ENCODE data around the gene HASPIN. TPM values are rescaled to one million over a fixed set of nuclear protein-coding genes. Genes with fewer than 3 reads are reported as not detected.

Gene HASPIN
- 1 to 10 TPM in 1 of 4 donors, not detected in 3; 1.2 TPM for total RNA-seq

DNA sequence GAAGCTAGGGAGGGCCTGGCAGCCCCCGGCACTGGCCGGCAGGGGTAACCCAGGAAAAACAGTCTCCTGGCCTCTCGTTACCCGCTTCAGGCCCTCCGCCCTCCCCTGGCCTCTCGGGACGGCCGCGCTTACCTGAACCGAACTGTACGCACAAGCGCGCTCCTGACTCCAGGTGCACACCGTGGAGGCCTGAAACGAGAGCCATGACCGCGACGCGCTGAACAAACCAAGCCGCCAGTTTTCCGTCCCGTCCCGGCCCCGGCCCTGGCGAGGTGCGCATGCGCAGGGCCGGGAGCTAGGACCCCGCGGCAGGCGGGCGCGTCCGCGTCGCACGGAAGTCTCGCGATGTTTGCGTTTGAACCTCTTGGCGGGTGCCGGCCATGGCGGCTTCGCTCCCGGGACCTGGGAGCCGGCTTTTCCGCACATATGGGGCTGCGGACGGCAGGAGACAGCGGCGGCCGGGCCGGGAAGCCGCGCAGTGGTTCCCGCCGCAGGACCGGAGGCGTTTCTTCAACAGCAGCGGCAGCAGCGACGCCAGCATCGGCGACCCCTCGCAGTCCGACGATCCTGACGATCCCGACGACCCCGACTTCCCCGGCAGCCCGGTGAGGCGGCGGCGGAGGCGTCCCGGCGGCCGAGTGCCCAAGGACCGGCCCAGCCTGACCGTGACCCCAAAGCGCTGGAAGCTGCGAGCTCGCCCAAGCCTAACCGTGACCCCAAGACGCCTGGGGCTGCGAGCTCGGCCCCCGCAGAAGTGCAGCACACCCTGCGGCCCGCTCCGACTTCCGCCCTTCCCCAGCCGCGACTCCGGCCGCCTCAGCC lies at the start of gene HASPIN:
TSS of gene HASPIN (plus strand) at position 348 of the 822 bp plus-strand sequence. CDS start at position 381, 33 bp downstream.
- Histone ChIP-seq H3K4me3 (peak within 1 kb of the TSS; percentile 83 to 99 (median 84)), H3K36me3 (peaks cover 0 to 2% (median 0%) of the 10 kb centered on the region in 3 donors), H3K9me3 (no peaks in the 10 kb centered on the region), H3K27ac (peak within 1 kb of the TSS; percentile 83 to 93 (median 88)), H3K27me3 (no peaks in the 10 kb centered on the region), H3K4me1 (peaks cover 0 to 34% (median 17%) of the 10 kb centered on the region in 4 donors)
- peak; percentile 34 to 66 for TF ChIP-seq POLR2A (IDR thresholded peaks at IDR 0.05)
- TF ChIP-seq, protein P1, sequence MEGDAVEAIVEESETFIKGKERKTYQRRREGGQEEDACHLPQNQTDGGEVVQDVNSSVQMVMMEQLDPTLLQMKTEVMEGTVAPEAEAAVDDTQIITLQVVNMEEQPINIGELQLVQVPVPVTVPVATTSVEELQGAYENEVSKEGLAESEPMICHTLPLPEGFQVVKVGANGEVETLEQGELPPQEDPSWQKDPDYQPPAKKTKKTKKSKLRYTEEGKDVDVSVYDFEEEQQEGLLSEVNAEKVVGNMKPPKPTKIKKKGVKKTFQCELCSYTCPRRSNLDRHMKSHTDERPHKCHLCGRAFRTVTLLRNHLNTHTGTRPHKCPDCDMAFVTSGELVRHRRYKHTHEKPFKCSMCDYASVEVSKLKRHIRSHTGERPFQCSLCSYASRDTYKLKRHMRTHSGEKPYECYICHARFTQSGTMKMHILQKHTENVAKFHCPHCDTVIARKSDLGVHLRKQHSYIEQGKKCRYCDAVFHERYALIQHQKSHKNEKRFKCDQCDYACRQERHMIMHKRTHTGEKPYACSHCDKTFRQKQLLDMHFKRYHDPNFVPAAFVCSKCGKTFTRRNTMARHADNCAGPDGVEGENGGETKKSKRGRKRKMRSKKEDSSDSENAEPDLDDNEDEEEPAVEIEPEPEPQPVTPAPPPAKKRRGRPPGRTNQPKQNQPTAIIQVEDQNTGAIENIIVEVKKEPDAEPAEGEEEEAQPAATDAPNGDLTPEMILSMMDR (IDR thresholded peaks at IDR 0.05): peak in 5 of 6 experiments; percentile 2 to 52 (median 36)
- peak; percentile 79 to 95 (median 95) for DNase-seq

DNA sequence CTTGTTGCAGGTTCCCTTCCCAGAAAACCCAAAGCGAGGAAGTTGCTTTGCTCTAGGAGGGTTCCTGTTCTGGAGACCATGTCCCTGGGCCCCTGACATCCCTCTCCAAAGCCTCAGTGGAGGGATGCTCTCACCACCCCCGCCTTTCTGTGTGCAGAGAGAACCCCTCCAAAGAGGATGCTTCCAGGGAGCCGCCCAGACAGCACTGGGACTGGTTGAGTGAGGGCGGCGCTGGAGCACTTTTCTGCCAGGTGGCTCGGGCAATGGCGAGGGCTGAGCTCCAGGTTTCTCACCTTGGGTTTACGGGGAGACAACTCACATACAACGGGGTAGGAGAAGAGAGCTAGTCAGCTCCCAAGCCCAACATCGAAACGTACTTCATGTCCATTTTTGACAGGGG lies 47.8 kb upstream of the HASPIN start:
- TF ChIP-seq, protein P1 (IDR thresholded peaks at IDR 0.05): no peak
- TF ChIP-seq POLR2A (IDR thresholded peaks at IDR 0.05): no peak
- no peaks in the 10 kb centered on the region for H3K4me1 ChIP-seq

DNA sequence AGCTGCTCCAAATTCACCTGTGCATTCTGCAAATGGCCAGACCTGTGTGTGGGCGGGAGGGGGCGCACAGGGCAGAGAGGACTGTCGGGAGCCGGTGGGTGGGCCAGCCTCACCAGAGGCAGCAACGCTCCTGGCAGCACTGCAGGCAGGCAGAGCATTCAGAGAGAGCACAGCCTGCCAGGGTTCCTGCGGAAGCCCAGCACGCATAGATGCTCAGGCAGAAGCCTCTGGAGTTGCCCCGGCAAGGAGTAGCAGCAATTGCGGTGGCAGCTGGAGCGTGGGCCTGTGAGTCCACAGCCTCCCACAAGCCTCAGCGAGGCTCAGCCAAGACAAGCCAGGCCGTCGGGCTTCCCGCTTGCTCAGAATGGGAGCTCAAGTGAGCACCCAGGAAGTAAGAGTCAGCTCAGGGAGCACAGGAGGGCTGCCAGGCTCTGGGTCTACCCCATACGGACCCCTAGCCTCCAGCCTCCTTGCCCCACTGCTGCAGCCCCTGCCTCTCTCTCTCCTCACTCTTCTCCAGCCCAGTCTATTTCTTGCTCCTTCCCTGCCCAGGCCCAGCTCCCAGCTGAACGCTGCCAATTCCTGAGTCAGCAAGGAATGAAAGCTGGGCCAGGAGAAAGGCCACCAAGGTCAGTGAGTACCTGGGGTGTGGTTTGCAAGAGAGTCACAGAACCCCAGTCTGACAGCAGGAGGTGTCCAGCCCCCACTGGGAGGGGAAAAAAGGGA lies 45.4 kb upstream of the HASPIN start:
- TF ChIP-seq POLR2A (IDR thresholded peaks at IDR 0.05): no peak
- TF ChIP-seq, protein P1 (IDR thresholded peaks at IDR 0.05): no peak
- no peaks in the 10 kb centered on the region for H3K36me3 ChIP-seq
- no peak overlapping the region for H3K27ac ChIP-seq
- no peaks in the 10 kb centered on the region for H3K4me1 ChIP-seq
- H3K4me3 ChIP-seq: no peak overlapping the region
- no peaks in the 10 kb centered on the region for H3K9me3 ChIP-seq
- no peak for DNase-seq
- no peaks in the 10 kb centered on the region for H3K27me3 ChIP-seq

More for the DNA sequence above, 47.8 kb upstream of the HASPIN start:
- Histone ChIP-seq H3K4me3 (no peak overlapping the region), H3K9me3 (no peaks in the 10 kb centered on the region), H3K36me3 (no peaks in the 10 kb centered on the region), H3K27ac (no peak overlapping the region), H3K27me3 (no peaks in the 10 kb centered on the region)
- no peak for DNase-seq

DNA sequence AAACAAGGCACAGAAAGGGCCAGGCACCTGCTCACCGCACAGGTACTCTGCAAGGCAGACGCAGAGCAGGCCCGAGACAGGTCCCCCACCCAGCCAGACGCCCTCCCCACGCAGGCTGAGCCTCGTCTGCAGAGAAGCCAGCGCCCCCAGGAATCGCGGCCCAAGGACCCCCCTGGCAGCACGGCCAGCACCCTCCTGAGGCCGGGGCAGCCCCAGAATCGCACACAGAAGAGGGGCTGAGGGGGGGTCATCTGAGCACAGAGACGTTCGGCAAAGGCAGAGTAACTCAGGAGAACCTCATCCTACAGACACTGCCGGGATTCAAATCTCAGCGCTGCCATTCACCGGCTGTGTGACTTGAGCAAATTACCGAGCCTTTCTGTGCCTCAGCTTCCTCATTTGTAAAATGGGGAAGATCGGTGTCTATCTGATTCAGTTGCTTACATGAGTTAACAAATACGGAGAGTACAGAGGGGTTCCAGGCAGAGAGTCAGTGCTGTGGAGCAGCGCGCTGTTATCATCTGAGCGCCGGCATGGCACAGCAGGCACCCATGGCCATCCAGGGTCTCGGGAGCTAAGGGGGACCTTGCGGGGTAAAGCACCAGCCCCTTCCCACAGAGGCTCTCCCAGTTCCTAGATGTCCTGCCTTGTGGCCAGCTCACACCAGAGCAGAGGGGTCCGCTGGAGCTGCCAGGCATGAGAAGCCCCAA lies 44.7 kb upstream of the HASPIN start:
- Histone ChIP-seq H3K4me3 (no peak overlapping the region), H3K9me3 (no peaks in the 10 kb centered on the region), H3K4me1 (no peaks in the 10 kb centered on the region), H3K27me3 (no peaks in the 10 kb centered on the region), H3K27ac (no peak overlapping the region), H3K36me3 (no peaks in the 10 kb centered on the region)
- TF ChIP-seq, protein P1 (IDR thresholded peaks at IDR 0.05): no peak
- TF ChIP-seq POLR2A (IDR thresholded peaks at IDR 0.05): no peak
- no peak for DNase-seq

DNA sequence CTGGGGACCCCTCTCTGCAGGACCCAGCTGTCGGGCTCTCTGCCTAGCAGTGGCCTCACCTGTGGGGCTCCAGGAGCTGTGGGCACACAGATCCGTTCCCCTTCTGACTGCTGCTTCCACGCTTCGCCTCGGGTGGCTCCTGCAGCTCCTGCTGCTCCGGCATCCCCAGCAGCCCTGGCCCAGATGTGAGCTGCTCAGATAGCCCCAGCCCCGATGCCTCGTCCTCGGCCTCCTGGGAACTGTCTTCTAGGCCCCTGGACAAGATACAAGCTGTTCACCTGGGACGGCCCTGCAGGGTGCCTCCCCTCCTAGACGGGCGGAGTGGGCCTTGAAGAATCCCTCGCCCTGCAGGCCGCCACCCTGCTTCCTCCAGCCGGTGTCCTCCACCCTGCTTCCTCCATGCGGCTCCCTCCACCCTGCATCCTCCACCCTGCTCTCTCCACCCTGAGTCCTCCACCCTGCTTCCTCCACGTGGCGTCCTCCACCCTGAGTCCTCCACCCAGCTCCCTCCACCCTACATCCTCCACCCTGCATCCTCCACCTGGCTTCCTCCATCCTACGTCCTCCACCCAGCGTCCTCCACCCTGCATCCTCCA lies 44.1 kb upstream of the HASPIN start:
- no peak overlapping the region for H3K27ac ChIP-seq
- no peak for DNase-seq
- no peaks in the 10 kb centered on the region for H3K9me3 ChIP-seq
- TF ChIP-seq, protein P1 (IDR thresholded peaks at IDR 0.05): no peak
- no peak for TF ChIP-seq POLR2A (IDR thresholded peaks at IDR 0.05)
- no peaks in the 10 kb centered on the region for H3K36me3 ChIP-seq
- H3K4me3 ChIP-seq: no peak overlapping the region
- no peaks in the 10 kb centered on the region for H3K27me3 ChIP-seq
- H3K4me1 ChIP-seq: no peaks in the 10 kb centered on the region
